ENCODE measurements around the gene IMPDH1.

The IMPDH1 gene

DNA sequence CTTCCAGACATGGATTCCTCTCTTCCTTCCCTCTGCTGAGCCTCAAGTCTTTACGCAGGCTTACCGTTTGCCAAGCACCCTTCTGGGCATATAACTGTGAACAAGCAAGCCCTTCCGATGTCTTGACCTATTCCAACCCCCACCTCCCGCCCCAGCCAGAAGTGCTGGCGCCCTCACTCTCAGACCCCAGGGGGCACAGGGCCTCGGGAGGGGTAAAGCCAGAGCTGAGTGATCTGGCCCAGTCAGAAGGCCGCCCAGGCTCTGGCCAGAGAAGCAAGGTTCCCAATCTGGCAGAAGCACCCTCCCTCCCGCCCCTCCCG, 49.5 kb downstream of the IMPDH1 start:
- DNase-seq (ENCODE audit: low read depth in 3 of 3) = no peak

- no peak for DNase-seq (ENCODE audit: low read depth in 3 of 3)
Measured at GRCh38 chr7:128359939-128360338, 49.8 kb downstream of the IMPDH1 start.

GRCh38 chr7:128359336-128359735, 50.4 kb downstream of the IMPDH1 start:
- no peak for DNase-seq (ENCODE audit: low read depth in 3 of 3)

DNA sequence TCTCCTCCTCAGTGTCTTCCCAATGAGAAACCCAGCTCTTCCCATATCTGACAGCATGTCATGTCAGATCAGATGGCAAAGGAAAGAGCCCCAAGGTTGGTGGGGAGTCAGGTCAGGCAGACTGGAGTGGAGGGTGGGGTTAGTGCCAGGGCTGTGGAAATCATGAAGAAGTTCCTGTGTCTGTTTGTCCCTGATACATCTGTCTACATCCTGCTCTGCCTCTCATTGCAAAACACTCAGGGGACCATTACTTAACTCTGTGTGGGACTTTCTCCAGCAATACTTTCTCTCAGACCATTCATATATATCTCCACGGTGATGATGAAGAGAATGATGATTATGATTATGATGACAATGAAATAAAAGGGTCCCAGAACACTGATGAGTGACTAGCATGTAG, 51.5 kb downstream of the IMPDH1 start:
- DNase-seq (ENCODE audit: low read depth in 3 of 3) = no peak

DNA sequence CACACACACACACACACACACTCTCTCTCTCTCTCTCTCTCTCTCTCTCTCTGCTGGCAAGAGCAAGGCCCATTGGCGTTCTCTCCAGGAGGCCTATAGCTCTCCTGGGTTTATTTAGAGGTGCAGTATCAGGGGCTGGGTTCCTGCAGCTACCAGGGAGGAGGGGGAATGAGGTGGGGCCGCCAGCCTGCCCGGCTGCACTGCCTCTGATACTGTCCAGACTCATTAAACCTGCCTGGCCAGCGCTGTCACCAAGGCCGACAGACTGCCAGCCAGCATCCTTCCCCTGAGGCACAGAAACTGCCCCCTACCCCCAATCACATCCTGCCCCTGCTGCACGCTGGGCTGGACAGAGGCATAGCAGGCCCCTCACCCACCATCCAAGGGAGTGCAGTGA, 52.6 kb downstream of the IMPDH1 start:
- no peak for DNase-seq (ENCODE audit: low read depth in 3 of 3)

DNA sequence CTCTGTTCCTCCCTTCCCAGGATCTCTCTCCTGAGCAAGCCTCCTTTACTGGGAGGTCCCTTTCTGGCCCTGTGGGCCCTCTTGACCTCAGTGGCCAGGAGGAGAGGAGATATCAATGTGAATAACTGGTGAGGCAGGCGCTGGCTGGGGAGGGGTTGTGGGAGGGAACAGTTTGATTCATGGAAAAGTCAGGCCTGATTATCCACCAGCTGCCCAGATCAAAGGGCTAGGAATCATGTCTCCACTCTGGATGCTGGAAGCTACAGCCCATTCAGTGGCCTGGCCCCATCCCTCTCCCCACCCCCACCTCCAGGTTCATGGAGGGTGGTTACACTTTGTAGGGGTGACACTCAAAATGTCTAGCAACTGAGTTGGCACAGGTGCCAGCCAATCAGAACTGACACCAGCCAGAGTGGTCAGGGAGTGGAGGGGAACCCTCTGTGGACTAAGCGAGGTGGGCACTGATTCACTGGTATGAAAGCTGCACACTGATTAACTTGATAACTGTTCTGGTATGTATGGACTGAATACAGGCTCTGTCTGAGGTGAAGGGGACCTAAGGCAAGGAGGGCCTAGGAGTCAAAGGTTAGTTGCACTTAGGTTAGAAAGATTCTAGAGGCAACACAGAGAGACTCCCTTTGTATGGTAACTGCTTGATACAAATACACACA, 53.1 kb downstream of the IMPDH1 start:
- DNase-seq (ENCODE audit: low read depth in 3 of 3) = no peak

DNA sequence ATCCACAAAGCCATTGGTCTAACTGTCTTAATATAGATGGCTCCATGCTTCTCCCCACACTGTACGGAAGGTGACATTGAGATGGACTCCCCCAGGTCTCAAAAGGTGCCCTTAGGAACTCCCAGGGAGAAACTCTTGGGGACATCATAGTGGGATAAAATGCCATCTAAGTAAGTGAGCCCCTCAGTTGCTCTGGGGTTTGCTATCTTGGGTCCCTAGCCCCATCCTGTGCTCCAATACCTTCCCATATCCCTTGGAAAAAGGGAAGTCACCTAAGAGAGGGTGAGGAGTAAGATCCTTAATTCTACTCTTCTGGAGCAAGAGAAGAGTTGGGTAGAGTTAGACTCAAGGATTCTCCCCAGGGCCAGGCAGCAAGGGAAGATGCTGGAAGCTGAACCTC, 56.2 kb downstream of the IMPDH1 start:
- no peak for DNase-seq (ENCODE audit: low read depth in 3 of 3)

GRCh38 chr7:128353189-128353588, 56.6 kb downstream of the IMPDH1 start:
- no peak for DNase-seq (ENCODE audit: low read depth in 3 of 3)

DNA sequence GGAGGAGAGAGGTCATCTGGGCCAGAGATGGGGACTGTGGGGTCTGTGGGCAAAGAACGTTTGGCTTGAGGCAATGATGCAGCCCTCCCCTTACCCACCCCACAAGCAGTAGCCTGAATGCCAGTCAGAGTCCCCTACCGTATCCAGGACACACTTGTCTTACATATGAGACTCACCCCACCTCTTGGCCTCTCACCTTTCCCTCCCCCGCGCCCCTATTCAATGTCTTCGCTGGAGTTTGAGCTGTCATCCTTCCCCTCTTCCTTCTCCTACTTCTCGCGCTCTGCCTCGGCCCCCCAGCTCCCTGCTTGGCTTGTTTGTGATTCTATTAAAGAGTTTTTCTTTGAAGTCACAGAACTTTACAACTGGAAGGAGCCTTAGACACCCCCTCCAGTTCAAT, 57.1 kb downstream of the IMPDH1 start:
- no peak for DNase-seq (ENCODE audit: low read depth in 3 of 3)

DNA sequence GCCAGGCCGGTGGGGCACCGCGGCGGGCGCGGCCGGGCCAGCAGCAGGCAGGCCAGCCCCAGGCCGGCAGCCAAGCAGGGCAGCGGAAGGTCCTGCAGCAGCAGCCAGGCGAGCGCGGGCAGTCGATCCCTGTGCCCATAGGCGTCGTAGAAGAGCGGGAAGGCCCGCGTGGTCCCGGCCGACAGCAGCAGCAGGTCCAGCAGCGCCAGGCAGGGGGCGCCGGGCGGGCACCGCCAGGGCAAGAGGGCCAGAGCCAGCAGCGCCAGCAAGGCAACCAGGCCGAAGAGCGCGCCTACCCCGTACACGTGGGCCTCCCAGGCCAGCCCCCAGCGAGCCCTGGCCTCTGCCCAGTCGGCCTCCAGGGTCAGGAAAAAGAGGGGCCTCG, 57.6 kb downstream of the IMPDH1 start:
- peak in 1 of 3 experiments; percentile 42 for DNase-seq (ENCODE audit: low read depth in 3 of 3)

- no peak for DNase-seq (ENCODE audit: low read depth in 3 of 3)
Measured at GRCh38 chr7:128351296-128352152, 58.3 kb downstream of the IMPDH1 start.

- DNase-seq (ENCODE audit: low read depth in 3 of 3) = no peak
Measured at GRCh38 chr7:128350708-128351295, 59.0 kb downstream of the IMPDH1 start.

- DNase-seq (ENCODE audit: low read depth in 3 of 3) = no peak
Measured at GRCh38 chr7:128349466-128349825, 60.3 kb downstream of the IMPDH1 start.

GRCh38 chr7:128347647-128348097, 62.1 kb downstream of the IMPDH1 start:
- DNase-seq (ENCODE audit: low read depth in 3 of 3) = peak in 1 of 3 experiments; percentile 52

DNA sequence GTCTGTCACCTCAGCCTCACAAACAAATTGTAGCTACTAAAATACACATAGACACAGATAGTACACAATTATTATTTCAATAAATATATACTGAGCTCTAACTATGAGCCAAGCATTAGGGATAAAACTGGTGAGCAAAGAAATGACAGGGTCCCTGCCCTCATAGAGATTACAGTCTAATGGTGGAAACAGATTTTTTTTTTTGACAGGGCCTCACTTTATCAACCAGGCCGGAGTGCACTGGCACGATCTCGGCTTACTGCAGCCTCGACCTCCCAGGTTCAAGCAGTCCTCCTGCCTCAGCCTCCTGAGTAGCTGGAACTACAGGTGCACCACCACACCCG, 65.4 kb downstream of the IMPDH1 start:
- no peak for DNase-seq (ENCODE audit: low read depth in 3 of 3)

DNA sequence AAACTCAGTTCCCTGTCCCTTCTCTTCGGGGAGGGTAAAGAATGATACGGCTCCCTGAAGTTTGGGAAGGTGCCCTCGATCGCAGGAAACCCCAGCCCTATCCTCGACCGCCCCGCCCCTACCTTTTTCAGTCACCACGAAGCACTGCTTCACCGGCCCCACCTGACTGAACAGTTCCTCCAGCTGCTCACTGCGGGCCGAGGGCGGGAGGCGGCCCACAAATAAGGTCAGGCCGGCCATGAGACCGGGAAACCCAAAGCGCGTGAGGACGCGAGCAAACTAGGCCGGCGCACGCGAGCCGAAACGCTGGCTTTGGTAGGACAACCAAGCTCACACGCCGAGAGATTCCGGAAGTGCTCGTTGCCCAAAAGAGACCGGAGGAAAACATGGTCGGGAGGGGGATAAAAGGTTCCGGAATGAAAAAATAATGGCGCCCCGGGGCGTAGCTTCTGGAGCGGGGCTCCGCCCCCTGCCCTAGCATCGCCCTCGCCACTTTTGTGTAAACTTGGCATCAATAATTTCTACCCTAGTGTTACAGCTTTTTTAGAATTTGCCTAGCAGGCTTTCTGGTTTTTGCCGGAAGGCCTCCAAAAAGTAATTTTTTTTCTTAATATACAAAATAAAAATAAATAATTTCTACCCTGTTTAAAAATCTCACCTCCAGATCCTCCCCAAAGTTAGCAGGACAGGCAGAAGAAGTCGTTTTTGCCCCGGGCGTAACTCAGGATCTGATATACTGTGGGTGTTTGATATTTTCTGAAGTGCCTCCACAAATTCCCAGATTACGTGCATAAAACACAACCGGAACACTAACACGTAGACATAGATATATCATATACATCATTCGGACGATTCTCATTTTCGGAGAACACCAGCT, 66.0 kb downstream of the IMPDH1 start, which contains the start of gene RBM28:
TSS of gene RBM28 (minus strand) at position 355 of the 877 bp plus-strand sequence. CDS start at position 240, 115 bp downstream.
- peak; percentile 70 to 82 (median 78) for DNase-seq (ENCODE audit: low read depth in 3 of 3)

Measured in stimulated activated CD4-positive, alpha-beta T cell treated with anti-CD3 and anti-CD28 coated beads, TNF-alpha, amount 100 ng/mL, for 24 hours (primary cell).